Measurements from ENCODE around the gene CENPU.
A peak's percentile ranks its signal among the peaks of the same experiment; 100 is the strongest.
"Not testable (repeated sequence)": the region's sequence is repeated elsewhere in the genome, so short reads cannot be mapped to it uniquely, and the experiment has no call there.

CENPU gene

DNA sequence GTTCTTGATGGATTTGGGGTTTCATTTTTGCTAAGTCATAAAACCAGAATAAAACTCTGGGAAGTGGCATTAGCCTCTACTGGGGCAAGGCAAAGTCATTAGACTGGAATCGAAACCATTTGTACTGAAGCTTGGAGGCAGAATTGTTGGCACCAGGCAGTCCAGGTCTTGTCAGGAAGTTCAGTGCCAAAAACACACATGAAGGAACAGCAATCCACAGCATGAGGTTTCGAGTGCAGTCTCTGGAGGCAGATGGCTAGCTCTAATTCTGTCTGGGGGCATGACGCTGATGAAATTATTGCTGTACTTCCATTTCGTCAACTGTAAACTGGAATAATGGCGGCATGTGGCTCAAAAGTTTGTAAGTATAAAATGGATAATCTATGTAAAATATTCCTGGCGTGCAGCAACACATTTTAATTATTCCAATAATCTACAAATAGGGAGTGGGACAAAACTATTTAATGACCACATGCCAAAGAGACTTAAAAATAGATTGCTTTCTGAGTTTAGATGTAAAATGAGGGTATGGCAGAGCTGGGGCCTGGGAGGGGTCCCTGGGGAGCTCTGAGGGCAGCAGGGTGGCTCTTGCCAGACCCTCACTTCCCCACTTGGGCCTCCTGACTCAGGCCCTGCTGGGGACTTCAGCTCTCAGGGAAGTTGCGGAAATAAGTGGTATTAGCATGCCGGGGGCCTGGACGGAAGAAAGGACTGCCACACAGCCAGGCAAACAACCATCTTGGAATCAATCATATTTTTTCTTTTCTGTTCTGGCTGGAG is 18.8 kb upstream of the CENPU start:
- no peak for DNase-seq (ENCODE audit: low spot score)

DNA sequence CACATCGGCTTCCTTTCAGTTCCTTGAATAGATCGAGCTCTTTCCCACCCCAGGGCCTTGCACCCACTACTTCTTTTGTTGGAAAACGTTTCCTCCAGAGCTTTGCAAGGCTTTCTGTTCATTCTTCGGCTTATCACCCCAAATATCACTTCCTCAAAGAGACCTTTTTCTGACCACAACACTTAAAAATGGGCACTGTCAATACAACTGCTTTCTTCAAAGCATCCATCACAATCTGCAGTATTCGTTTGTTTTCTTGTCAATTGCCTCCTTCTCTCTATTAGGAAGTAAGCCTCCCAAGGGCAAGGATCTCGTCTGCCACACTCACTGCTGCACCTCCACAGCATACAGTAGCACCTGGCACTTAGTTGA is 17.7 kb upstream of the CENPU start:
- DNase-seq (ENCODE audit: low spot score) = no peak

DNA sequence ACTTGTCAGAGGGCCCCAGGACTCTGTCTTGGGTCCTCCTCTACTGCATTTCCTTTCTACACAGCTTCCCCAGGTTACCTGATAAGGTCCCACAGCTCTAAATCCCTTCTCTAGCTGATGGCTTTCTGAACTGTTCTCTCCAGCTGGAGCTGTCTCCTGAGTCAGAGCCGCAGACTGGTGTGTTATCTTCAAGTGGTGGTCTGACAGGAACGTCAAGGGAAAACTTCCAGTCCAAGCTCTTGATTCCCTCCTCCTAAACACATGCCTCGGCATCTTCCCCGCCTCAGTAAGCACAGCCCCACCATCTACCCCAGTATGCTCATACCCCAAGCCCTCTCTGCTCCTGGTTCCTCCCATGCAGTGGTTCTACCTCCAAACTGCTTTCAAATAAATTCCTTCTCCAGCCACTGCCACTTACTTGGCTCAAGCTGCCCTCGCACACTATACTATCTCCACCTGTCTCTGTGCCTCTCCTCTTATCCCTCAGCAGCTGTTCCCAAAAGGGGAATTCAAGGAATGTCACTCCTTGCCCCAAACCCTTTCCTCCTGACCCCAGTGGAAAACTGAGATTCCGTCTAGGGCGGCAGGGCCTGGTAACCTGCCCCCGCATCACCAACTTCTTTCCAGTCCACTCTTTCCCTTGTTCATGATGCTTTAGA is 17.2 kb upstream of the CENPU start:
- no peak for DNase-seq (ENCODE audit: low spot score)

DNA sequence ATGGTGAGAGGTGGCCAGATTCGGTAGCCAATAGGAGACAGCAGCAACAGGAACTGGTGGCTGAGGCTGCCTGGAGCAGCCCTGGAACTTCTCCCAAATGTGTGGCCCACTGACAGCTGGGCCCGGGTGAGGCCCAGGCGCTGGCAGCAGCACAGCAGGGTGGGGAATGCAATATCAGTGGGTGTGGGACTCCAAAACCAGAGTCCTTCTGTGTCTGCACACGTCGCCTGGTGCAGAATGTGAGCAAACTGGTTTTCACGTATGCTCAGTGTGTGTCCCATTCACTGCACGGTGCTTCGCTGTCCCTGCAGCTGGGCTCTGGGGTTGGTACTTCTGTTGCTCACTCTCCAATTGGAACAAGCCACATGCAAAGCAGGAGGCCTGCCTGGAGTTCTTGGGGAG is 14.4 kb upstream of the CENPU start:
- no peak for DNase-seq (ENCODE audit: low spot score)

DNA sequence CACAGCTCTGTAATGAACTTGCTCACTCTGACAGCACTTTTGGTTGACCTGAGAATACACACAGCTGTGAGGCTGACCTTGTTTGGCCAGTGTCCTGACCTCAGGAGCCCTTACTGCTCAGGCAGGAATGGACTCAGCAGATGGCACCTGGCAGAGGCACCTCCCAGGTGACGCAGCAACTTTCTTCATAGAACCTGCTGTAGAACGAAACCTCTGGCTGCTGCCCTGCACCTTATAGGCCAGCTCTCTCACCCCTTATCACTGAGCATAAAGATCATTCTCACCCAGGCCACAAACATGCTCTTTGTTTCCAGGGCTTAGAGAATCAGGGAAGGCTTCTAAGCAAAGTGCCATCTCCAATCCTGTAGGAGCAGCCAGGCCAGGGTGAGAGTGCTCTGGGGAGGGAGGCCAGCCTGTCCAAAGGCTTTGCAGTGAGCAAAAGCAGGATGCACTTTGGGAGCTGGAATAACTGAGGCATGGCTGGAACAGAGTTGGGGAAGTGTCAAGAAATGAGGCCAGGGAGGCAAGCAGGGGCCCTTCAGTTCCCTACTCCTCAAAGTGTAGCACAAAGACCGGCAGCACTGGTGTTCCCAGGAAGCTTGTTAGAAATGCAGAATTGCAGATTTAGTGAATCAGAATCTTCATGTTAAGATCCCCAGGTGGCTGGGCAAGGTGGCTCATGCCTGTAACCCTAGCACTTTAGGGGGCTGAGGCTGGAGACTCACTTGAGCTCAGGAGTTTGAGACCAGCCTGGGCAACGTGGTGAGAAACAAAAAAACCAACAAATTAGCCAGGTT is 13.3 kb upstream of the CENPU start:
- DNase-seq (ENCODE audit: low spot score) = no peak

DNA sequence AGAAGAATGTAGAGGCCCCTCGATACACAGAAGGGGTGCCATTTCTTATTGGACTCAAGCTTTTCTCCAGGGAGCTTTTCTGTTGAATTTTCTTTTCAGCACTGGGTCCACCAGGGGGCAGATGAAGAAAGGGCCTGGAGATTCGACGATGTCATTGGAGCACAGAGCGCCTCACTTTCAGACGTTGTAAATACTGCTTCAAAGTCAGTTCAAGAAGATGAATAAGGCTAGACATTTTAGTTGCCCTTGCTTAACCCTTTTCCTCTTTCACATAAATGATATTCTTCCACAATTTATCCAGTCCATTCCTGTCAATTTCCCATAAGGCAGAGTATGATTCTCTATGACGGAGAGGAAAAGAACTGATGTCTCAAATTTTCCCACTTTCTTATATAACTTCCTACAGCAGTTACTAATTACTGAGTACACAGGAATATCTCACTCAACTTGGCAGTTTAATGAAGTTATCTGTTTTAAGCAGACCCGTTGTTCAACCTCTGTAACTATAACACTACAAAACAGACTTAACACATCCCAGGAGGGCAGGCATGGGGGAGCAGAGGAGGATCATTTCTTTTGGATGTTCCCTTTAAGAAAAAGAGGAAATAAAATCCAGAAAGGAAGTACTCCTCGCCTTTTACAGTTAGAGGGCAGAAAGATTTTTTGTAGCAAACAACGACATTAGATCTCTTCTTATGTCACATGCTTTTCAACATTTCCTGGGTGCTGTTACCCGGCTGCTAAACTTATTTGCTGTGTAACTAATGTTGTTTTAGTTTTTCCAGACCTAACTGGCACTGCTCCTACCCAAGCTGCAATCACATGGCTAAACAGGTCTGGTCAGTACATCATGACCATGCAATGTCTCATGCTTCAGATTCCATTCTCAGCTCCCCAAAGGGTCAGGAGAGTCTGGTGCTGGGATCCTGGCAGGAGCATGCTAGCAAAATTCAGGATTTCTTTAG is 12.2 kb upstream of the CENPU start:
- peak; percentile 84 for DNase-seq (ENCODE audit: low spot score)

DNA sequence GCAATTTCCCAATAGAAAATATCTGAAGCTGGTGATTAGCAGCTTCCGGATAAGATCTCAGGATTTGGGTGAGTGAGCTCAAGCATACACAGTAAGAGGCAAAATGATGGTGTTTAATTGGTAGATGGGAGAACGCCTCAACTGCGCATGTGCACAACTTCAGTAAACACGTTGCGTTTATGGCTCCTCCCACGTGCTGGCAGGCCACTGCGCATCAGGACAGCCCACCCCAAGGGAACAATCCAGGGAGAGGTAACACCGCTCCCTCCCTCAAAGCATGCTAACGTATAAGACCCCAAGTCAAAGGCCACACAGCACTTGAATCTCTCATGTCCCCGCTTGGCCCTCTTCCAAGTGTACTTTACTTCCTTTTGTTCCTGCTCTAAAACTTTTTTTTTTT is 10.3 kb upstream of the CENPU start:
- no peak for DNase-seq (ENCODE audit: low spot score)

DNA sequence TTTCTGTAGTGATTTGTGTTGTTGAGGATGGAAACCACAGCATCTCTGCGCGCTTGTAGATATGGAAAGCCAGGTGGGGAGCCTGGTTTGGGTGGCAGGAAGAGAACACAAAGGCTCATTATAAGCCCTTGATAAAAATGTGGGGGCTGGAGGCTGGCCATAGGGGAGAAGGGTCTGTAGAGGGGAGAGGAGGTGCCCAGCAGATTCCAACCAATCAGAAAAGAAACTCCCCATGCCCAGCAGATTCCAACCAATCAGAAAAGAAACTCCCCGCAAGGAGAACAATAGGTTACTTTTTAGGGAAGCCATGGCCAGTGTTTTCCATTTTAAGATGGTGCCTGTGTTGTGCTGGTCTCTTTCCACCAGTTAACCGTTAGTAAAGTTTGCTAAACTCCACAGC is 9.8 kb upstream of the CENPU start:
- no peak for DNase-seq (ENCODE audit: low spot score)

DNA sequence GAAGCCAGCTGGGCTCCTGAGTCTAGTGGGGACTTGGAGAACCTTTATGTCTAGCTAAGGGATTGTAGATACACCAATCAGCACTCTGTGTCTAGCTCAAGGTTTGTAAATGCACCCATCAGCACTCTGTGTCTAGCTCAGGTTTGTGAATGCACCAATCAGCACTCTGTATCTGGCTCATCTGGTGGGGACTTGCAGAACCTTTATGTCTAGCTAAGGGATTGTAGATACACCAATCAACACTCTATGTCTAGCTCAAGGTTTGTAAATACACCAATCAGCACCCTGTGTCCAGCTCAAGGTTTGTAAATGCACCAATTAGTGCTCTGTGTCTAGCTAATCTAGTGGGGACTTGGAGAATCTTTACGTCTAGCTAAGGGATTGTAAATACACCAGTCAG is 7.8 kb upstream of the CENPU start:
- not testable (repeated sequence) for DNase-seq (ENCODE audit: low spot score)

DNA sequence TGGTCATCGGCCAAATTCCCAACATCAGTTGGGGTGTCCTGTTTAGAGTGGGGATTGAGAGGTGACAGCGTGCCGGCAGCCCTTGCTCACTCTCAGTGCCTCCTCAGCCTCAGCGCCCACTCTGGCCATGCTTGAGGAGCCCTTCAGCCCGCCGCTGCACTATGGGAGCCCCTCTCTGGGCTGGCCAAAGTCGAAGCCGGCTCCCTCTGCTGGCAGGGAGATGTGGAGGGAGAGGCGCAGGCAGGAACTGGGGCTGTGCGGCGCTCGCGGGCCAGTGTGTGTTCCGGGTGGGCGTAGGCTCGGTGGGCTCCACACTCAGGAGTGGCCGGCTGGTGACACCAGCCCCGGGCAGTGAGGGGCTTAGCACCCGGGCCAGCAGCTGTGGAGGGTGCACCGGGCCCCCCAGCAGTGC is 7.1 kb upstream of the CENPU start:
- no peak for DNase-seq (ENCODE audit: low spot score)

DNA sequence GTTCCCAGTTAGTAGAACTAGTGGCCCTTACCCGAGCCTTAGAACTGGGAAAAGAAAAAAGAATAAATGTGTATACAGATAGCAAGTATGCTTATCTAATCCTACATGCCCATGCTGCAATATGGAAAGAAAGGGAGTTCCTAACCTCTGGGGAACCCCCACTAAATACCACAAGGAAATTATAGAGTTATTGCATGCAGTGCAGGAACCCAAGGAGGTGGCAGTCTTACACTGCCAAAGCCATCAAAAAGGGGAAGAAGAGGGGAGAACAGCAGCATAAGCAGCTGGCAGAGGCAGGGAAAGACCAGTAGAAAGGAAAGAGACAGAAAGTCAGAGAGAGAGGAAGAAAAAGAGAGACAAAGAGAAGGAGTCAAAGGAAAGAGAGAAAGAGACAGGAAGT is 5.7 kb upstream of the CENPU start:
- not testable (repeated sequence) for DNase-seq (ENCODE audit: low spot score)

DNA sequence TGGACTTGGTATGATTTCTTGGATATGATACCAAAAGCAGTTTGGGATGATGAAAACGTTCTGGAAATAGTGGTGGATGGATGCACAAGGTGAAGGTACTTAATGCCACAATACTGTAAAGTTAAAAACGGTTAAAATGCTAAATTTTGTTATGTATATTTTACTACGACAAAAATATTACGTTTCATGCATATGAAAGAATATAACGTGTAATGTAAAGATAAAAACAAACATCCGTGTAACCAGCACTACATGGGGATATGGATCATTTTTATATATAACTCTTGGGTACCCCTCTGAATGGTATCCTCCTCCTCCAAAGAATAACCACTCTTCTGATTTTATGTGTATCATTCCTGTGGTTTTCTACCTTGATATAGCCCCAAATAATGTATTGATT is 862 bp upstream of the CENPU start:
- no peak for DNase-seq (ENCODE audit: low spot score)

DNA sequence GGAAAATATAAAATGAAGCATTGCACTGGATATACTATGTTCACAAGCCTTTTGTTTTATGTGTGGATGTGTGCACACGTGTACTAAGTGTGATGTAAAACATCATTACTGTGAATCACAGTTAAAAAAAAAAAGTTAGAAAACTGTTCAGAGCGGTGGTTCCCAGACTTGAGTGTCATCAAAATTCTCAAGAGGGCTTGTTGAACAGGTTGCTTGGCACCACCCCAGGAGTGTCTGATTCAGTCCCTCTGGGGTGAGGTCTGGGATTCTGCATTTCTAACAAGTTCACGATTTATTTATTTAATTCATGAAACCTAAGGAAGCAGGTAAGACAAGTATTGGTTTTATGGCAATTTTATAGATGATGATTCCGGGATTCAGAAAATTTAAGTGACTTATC is 1.8 kb downstream of the CENPU start:
- no peak for DNase-seq (ENCODE audit: low spot score)

DNA sequence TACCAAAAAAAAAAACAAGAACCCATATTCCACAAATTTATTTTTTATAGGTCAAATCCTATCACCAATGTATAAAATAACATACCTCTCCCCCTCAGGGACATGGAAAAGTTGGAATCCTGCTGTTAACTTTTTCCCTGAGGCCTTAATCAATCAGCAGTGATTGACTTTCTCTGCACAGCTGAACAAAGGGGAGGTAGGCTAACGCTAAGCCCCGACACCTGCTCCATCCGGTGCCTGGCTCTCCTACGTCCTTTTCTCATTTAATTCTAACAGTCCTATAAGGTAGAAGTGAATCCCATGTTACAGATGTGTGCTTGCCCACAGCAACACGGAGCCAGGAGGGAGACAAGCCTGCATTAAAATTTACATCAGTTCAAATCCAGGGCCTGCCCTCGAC is 2.8 kb downstream of the CENPU start:
- no peak for DNase-seq (ENCODE audit: low spot score)

DNA sequence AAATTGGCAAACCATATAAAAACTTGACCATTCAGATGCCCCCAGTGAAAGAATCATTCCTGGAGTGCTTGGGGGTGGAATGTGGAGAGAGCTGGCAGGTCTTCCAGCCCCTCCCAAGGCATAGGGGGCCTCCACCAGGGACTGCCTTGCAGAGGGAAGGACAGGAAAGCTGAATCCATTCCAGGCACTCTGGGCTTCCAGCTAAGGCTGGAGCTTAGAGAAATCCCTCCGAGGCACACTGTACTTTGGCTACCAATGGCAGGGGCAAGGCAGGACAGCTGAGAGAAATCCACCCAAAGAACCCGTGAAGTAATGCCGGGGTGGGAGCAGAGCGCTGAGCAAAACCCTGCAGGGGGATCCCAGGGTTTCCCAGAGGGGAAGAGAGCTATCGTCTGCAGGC is 4.0 kb downstream of the CENPU start:
- no peak for DNase-seq (ENCODE audit: low spot score)

DNA sequence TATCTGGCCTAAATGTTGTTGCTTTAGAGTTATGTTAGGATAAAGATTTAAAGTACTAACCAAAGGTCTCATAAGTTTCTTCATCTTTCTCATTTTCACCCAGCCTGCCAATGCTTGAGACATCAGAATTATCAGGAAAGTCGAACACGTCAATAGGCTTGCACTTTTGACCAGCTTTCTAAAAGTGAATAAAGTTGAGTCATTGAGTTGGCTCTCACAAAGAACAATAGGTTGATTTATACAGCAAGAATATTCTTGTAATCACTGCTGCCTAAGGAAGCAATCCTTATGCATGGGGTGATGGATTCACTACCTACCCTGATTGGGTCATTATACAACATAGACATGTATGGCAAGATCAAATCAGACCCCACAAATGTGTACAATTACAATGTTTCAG is 5.0 kb downstream of the CENPU start:
- DNase-seq (ENCODE audit: low spot score) = no peak

DNA sequence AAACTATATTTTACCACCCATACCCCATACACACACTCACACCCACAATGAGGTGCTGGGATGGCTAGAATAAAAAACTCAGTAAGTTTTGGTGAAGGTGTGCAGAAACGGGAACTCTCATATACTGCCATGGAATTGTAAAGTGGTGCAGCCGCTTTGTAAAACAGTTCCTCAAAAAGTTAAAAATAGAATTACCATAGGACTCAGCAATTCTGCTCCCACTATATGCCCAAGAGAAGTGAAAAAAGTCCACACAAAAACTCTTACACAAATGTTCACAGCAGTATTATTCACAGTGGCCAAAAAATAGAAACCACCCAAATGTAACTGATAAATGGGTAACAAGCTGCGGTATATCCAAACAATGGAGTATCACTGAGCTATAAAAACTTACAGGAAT is 6.5 kb downstream of the CENPU start:
- DNase-seq (ENCODE audit: low spot score) = no peak

DNA sequence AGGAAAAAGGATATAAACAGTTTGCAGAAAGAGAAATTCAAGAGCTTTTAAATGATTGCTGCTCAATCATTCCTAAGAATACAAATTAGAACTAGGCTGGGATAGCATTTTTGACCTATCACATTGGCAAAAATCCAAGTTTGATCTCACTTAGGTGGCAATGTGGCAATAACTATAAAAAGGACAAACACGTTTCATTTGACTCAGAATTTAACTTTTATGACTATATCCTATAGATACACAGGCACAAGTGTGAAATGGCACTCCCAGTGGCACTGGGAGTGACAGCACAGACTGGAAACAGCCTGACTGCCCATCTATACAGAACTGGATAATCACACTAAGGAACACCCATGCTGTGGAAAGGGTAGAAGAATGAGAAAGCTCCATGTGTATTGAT is 11.1 kb downstream of the CENPU start:
- no peak for DNase-seq (ENCODE audit: low spot score)

DNA sequence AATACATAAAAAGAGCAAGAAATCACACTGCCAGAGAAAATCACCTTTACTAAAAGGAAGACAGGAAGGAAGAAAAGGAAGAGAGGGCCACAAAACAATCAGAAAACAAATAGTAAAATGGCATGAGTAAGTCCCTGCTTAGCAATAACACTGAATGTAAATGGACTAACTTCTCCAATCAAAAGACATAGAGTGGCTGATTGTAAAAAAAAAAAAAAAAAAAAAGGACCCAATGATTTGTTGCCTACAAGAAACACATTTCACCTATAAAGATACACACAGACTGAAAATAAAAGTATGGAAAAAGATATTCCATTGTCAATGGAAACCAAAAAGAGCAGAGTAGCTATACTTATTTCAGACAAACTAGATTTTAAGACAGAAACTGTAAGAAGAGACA is 12.6 kb downstream of the CENPU start:
- no peak for DNase-seq (ENCODE audit: low spot score)

DNA sequence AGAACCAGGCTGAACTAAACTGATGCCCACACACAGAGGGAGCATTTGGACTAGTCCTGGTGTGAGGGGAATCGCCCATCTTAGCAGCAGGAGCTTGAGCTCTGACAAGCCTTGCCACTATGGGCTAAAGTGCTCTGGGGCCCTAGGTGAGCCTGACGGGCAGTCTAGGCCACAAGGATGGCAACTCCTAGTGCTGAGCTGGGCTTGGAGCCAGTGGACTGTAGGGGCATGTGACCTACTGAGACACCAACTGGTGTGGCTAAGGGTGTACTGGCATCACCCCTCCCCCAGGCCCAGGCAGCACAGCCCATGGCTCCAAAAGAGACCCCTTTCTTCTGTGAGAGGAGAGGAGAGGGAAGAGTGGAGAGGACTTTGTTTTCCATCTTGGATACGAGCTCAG is 14.5 kb downstream of the CENPU start:
- DNase-seq (ENCODE audit: low spot score) = no peak

DNA sequence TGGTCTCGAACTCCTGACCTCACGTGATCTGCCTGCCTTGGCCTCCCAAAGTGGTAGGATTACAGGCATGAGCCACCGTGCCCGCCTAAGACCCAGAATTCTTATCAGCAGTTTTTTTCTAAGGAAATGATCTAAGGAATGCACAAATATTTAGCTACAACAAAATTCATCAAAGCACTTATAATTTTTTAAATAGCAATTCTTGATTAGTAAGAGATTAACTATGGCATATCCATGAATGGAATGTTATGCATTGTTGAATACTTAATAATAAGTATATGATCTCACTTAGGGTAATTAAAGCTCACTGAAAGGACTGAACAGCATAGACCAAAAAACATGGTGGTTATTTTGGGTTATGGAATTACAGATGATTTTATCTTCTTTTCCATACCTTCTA is 18.4 kb downstream of the CENPU start:
- no peak for DNase-seq (ENCODE audit: low spot score)

DNA sequence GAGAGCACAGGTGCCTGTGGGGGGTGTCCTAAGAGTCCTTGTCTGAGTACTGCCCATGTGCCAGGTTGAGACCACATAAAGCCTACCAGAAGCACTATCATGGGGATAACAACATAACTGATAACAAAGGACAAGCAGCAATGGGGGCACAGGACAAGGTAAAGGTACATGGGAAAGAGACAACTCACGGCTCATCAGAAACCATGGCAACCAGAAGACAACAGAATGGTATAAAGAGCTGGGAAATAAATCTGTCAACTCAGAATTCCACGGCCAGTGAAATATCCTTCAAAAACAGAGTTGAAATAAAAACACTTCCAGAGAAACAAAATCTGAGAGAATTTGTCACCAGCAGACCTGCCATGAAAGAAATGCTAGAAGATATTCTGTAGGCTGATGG is 20.0 kb downstream of the CENPU start:
- no peak for DNase-seq (ENCODE audit: low spot score)

Measured in AG08396 (cell line).